Body of pancreas (tissue), 4 donors: Measurements from ENCODE around the gene SARS2.

Experiments
- CTCF ChIP-seq, 7 experiments: fragments of 450-650 bp in 4 of 7; fragments of 200-600 bp in 3 of 7; sonication (generic) in 3 of 7; IDR thresholded peaks; one replicate each; pipeline ENCODE4 v1.5.1; 2016 to 2019; ENCODE audit warnings: antibody characterized with exemption in 7 of 7
- POLR2A ChIP-seq, 3 donors: fragments of 450-650 bp; IDR thresholded peaks; one replicate each; pipeline ENCODE4 v1.6.1; 2016; ENCODE audit warnings: antibody characterized with exemption in 3 of 3, mild to moderate bottlenecking in 2 of 3

- TF ChIP-seq POLR2A (IDR thresholded peaks at IDR 0.05) (no peak), CTCF (IDR thresholded peaks at IDR 0.05) (no peak)
These were observed 34.2 kb upstream of the SARS2 start for GRCh38 chr19:38964738-38965137.
